Measurements from ENCODE around the gene MIPEP.

- TF ChIP-seq POLR2A (IDR thresholded peaks at IDR 0.05; ENCODE audit: extremely low read depth, insufficient read length) (no peak), CTCF (IDR thresholded peaks at IDR 0.05; ENCODE audit: low read depth, low read length) (no peak), MAX (IDR thresholded peaks at IDR 0.05; ENCODE audit: low read depth, low read length) (no peak)
Measured at GRCh38 chr13:23722726-23723453, 166.3 kb downstream of the MIPEP start.
